Subcutaneous adipose tissue (tissue), 4 donors: Measurements from ENCODE around the gene VPS8. TPM values are rescaled to one million over a fixed set of nuclear protein-coding genes. Genes with fewer than 3 reads are reported as not detected.

Source experiments
- total RNA-seq, 4 donors: library from RNA; depleted of rRNA; stranded (reverse); fragments of >200 nt; gene quantifications; one replicate each; pipeline ENCODE4 v1.1.0, GENCODE V29; 2016
- TF ChIP-seq, protein P1 (sequence below): fragments of 450-650 bp; IDR thresholded peaks from one replicate; pipeline ENCODE4 v1.5.1; 2016; ENCODE audit warnings: low read depth, mild to moderate bottlenecking, control low read depth, antibody characterized with exemption, moderate library complexity

VPS8 gene
- total RNA-seq, 4 donors from 2014 or later: 60.3 to 89.4 (median 66.2) TPM

DNA sequence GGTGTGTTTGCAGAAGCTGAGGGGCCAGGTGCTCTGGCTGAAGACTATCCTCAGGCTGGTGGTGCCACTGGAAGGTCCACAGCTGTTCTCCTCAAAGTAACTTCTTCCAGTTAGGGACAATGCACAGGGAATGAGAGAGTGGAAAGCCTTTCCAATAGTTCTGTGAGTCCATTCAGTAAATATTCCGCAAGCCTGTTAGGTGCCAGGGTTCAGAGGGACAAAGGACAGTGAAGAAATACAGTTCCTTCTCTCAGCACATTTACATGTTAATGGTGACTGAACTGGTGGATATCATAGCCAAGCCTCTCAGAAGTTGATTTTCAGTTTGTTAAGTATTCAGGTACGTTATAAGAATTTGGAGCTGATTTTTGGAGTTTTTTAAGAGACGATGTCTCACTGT is 218.4 kb downstream of the VPS8 start:
- TF ChIP-seq, protein P1, sequence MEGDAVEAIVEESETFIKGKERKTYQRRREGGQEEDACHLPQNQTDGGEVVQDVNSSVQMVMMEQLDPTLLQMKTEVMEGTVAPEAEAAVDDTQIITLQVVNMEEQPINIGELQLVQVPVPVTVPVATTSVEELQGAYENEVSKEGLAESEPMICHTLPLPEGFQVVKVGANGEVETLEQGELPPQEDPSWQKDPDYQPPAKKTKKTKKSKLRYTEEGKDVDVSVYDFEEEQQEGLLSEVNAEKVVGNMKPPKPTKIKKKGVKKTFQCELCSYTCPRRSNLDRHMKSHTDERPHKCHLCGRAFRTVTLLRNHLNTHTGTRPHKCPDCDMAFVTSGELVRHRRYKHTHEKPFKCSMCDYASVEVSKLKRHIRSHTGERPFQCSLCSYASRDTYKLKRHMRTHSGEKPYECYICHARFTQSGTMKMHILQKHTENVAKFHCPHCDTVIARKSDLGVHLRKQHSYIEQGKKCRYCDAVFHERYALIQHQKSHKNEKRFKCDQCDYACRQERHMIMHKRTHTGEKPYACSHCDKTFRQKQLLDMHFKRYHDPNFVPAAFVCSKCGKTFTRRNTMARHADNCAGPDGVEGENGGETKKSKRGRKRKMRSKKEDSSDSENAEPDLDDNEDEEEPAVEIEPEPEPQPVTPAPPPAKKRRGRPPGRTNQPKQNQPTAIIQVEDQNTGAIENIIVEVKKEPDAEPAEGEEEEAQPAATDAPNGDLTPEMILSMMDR: no peak

DNA sequence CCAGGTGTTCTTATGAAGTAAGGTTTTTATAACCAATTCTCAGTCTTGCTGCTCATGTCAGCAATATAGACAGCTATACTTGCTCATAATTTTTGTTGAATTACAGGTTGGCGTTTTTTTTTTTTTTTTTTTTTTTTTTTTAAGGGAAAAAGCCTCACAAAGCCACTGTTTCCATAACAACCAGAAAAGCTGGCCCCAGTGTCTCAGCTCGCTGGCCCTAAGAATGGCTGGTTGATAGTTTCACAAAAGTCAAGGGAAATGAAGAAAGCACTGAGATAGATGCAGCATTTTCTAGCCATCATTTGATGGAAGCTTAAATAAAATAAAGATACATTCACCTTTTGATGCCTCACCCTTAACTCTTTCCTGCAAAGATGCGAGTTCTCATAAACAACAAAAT is 219.0 kb downstream of the VPS8 start:
- TF ChIP-seq, protein P1: no peak

DNA sequence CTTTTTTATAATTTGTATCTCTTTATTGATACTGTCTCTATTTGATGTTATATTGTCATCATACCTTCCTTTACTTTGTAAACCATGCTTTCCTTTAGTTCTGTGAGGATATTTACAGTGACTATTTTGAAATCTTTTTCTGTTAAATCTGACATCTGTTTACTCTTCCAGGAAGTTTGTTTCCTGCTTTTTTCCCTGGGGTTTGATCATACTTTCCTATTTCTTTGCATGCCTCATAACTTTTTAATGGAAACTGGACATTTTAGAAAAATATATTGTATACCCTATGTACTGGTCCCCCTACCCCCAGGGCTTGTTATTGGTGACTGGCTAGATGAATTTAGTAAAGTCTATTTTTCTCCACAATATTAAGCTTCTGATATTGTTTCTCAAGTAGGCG is 225.8 kb downstream of the VPS8 start:
- TF ChIP-seq, protein P1: no peak

DNA sequence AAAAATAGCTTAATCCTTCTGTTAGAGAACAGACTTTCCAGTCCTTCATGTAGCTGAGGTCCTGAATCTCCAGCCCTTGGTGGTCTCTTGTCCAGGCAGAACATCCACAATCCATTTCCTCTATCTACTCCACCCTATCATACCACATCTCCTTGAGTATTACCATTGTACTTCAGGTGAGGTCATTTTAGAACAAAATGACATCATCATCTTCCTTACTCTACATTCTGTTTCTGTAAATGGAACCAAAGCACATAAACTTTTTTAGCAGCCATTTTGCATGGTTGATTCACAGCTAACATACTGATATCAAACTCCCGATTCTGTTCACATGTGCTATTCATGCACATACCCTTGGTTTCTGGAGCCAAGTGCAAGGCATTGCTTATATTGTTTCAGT is 228.5 kb downstream of the VPS8 start:
- TF ChIP-seq, protein P1: no peak

DNA sequence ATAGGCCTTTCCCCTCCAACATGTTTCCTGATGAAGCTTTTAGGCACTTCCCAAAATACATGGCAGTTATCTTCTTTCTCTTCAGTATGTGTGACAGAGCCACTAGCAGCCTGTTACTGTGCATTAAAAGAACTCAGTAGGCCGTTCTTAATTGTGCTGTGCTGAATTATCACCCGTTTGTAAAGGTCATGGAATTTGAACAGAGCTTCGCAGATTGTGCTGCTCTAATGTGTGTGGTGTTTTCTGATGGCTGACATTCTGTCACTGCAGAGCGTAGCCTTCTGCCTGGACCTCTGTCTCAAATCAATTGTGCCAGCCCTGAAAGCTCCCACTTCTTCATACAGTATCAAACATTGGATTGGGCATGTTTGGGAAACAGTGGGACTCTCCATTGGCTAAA is 229.6 kb downstream of the VPS8 start:
- TF ChIP-seq, protein P1: no peak

DNA sequence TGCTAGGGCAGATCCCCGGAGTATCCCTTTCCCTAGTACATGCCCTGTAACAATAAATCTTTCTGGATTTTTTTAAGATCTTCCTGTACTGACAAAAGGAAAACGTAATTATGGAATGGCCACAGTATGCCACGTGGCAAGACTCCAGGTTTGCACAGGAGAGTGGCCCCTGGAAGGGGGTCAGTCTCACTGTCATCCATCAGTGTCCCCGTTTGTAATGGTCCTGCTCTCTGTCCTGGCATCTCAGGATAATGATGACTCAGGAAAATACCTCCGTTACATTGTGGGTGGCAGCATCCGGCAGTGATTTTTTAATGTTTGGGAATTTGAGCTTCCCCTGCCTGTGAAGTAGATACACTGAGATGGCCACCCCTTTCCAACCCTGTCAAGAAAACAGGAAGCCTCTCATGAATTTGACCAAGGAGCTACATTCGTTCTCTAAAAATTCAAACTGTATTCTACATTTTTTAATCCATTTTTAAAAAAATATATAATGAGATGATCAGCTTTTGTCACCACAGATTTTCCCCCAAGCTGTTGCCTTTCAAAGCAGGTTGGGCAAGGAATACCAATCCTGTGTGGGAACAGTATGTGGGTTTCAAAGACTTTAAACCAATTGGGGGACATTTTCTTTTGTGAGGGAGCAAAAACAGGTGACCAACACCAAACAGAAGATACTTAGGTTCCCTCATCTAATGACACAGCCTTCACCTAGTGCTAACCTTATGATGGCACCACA is 230.5 kb downstream of the VPS8 start:
- TF ChIP-seq, protein P1: no peak

DNA sequence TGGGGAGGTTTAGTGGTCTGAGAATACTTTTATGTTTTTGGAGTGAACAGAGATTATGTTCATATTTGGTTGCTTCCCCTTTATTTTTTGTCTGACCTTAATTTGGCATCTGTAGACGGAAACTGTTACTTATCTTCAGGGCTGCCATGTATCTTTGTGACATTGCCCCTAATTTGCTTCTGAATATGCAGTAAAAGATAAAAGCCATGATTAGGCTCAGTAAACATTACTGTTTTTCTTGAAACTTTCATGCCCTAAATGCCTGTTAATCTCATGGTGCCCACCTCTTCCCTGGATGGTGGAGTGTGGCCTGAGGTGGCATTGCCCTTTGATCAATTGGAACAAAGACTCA is 234.2 kb downstream of the VPS8 start:
- TF ChIP-seq, protein P1: no peak
